NCI-H524 treated with DMSO at 0.1 percent for 48 hours (cell line): ENCODE measurements around the gene SYNJ2BP.
"Not testable (repeated sequence)": the region's sequence is repeated elsewhere in the genome, so short reads cannot be mapped to it uniquely, and the experiment has no call there.

ENCODE experiments used
- DNase-seq: peaks from one replicate; lab custom pipeline; 2025; lab: John Stamatoyannopoulos, UW

SYNJ2BP gene

GRCh38 chr14:70416725-70417349, at the start of gene SYNJ2BP:
Gene SYNJ2BP (minus strand): TSS chr14:70417090. CDS start chr14:70416963, 127 bp downstream.
- DNase-seq, result peak; percentile 41

DNA sequence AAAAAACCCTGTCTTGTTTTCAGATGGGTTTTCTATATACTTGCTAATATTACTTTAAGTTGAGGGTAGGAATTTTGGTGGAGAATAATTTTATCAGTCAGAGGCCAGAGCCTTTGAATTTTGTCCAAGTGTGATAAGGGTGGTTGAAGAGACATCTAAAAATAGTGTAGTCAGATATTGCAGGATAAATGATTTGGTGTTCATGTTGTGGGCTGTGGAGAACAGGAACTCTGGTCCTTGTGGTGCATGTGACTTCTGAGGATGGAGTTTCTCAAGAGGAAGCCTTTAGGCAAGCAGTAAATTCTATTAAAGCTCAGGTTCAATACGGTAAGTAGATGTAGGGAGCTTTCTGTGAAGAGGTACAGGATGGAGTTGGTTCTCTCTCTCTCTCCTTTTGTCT, 37.8 kb upstream of the SYNJ2BP start:
- no peak for DNase-seq

DNA sequence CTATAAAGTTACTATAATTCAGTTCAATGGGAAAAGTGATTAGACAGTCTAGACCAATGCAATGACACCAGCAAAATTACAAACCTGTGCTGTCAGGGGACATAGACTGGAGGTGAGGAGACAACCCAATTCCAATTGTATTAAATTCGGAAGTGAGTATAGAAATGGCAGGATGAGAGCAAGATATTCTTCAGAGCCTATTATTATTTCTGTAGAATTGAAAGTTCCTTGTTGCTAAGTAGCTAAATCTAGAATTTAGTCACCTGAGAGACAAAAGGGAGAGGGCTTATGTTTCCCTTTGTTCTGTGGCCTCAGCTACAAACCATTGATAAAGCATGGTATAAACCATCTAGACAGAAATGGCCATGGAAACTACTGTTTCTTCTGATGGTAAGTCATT, 35.0 kb upstream of the SYNJ2BP start, which contains the start of gene ADAM21:
TSS of gene ADAM21 (plus strand) at position 301 of the 400 bp plus-strand sequence. CDS start 5,326 bp downstream, outside the sequence.
- no peak for DNase-seq

DNA sequence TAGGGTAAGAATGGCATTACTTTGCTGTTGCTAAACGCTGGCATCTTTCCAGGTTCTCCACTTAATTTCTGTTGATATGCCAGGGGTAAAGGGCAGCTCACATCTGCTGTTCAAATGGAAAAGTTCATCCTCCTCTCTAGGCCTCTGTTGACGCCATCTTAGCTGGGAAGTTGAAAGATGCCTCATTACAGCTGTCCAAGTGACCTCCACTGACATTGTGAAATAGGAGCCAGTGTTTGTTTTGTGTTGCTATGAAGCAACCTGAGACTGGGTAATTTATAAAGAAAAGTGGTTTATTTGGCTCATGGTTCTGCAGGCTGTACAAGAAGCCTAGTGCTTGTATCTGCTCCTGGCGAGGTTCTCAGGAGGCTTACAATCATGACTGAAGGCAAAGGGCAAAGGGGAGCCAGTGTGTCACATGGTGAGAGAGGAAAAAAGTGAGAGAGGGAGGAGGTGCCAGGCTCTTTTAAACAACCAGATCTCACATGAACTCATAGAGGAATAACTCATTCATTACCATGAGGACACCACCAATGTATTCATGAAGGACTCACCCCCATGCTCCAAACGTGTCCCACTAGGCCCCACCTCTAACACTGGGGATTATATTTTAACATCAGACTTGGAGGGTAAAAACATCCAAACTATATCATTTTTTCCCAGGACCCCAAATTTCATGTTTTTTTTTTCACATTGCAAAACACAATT, 31.9 kb upstream of the SYNJ2BP start:
- no peak for DNase-seq

GRCh38 chr14:70442750-70443149, 25.9 kb upstream of the SYNJ2BP start:
- no peak for DNase-seq

DNA sequence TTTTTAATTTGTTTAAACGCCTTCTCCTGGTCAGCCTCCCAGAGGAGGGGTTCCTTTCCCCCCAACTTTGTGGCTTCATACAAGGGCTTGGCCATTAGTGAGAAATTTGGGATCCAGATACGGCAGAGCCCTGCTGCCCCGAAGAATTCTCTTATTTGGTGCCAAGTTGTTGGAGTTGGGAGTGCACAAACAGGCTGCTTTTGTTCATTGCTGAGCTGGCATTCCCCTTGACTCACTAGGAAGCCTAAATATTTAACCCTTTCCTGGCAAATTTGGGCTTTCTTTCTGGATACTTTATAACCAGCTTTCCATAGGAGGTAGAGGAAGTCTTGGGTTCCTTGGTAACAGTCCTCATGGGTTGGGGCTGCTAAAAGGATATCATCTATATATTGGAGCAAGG, 24.8 kb upstream of the SYNJ2BP start:
- DNase-seq, result no peak

DNA sequence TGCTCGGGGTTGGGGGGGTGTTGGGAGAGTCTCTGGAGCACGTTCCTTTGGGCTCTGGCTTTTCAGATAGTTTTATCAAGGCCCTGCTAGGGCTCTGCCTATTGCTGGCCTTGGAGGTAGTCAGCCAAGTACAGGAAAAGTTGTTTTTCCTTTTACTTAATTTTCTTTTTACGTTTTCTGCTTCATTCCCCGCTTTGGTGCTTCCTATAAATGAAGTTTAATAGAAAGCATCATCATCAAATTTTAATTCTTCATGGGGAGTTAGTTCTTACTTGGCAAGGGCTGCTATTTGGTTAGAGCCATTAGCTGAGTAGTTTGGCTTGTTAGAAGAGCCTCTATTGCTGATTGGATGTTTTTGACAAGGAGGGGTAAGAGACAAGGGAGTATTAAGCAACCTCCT, 20.0 kb upstream of the SYNJ2BP start:
- no peak for DNase-seq

DNA sequence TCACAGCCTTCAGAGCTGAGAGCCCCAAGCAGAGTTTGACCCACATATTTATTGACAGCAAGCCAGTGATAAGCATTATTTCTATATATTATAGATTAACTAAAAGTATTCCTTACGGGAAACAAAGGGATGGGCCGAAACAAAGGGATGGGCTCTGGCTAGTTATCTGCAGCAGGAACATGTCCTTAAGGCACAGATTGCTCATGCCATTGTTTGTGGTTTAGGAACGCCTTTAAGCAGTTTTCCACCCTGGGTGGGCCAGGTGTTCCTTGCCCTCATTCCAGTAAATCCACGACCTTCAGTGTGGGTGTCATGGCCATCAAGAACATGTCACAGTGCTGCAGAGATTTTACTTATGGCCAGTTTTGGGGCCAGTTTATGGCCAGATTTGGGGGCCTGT, 9.7 kb upstream of the SYNJ2BP start:
- not testable (repeated sequence) for DNase-seq

- DNase-seq, result no peak
These were observed 8.5 kb upstream of the SYNJ2BP start for GRCh38 chr14:70425354-70425753.

- no peak for DNase-seq
These were observed 5.6 kb upstream of the SYNJ2BP start for GRCh38 chr14:70422538-70422937.

DNA sequence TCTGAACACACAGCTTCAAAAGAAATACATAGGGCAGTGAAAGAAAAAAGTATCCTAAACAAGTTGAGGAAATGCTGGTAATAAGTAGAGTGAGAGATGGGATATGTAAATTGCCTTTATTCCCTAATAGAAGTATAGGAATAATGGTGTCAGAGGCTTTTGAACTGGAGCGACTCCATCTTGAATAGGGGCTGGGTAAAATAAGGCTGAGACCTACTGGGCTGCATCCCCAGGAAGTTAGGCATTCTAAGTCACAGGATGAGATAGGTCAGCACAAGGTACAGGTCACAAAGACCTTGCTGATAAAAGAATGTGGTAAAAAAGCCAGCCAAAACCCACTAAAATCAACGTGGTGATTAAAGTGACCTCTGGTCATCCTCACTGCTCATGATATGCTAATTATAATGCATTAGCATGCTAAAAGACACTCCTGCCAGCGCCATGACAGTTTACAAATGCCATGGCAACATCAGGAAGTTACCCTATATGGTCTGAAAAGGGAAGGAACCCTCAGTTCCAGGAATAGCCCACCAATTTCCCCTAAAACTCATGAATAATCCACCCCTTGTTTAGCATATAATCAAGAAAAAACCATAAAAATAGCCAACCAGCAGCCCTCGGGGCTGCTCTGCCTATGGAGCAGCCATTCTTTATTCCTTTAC, 2.5 kb upstream of the SYNJ2BP start:
- DNase-seq, result not testable (repeated sequence)

GRCh38 chr14:70416338-70416724, 559 bp downstream of the SYNJ2BP start:
- no peak for DNase-seq

DNA sequence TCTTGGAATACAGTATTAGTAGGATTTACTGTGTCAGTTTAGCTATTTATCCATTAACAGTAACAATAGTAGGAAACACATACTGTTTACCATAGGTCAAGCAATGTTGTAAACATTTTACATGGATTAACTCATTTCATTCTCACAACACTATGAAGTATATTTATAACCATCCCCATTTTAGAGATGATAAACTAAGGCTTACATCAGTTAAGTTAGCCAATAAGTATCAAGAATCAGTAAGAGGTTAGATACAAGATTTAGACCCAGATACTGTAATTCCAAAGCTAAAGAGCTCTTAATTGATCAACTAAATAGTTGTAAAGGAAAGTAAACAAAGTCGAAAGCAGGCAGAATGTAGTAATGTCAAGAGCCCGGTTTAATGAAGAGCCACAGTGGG, 1.1 kb downstream of the SYNJ2BP start:
- DNase-seq, result no peak

- DNase-seq, result no peak
These were observed 9.3 kb downstream of the SYNJ2BP start for GRCh38 chr14:70407621-70408020.

GRCh38 chr14:70406216-70406615, 10.7 kb downstream of the SYNJ2BP start:
- DNase-seq, result not testable (repeated sequence)

DNA sequence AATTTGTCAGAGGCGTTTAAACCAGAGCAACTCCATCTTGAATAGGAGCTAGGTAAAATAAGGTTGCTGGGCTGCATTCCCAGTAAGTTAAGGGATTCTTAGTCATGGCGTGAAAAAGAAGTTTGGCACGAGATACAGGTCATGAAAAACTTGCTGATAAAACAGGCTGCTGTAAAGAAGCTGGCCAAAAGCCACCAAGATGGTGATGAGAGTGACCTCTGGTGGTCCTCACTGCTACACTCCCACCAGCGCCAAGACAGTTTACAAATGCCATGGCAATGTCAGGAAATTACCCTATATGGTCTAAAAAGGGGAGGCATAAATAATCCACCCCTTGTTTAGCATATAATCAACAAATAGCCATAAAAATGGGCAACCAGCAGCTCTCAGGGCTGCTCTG, 13.6 kb downstream of the SYNJ2BP start:
- DNase-seq, result not testable (repeated sequence)

DNA sequence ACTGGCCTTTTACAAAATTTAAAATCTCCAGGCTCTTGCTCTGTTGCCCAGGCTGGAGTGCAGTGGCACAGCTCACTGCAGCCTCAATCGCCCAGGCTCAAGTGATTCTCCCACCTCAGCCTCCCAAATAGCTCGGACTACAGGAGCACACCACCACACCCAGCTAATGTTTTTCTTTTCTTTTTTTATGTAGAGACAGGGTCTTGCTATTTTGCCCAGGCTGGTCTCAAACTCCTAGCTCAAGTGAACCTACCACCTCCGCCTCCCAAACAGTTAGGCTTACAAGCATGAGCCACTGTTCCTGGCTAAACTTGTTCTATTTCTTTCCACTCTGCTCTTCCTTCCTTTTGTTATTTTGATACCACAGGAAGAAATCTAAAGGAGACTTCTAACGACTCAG, 15.2 kb downstream of the SYNJ2BP start:
- no peak for DNase-seq

DNA sequence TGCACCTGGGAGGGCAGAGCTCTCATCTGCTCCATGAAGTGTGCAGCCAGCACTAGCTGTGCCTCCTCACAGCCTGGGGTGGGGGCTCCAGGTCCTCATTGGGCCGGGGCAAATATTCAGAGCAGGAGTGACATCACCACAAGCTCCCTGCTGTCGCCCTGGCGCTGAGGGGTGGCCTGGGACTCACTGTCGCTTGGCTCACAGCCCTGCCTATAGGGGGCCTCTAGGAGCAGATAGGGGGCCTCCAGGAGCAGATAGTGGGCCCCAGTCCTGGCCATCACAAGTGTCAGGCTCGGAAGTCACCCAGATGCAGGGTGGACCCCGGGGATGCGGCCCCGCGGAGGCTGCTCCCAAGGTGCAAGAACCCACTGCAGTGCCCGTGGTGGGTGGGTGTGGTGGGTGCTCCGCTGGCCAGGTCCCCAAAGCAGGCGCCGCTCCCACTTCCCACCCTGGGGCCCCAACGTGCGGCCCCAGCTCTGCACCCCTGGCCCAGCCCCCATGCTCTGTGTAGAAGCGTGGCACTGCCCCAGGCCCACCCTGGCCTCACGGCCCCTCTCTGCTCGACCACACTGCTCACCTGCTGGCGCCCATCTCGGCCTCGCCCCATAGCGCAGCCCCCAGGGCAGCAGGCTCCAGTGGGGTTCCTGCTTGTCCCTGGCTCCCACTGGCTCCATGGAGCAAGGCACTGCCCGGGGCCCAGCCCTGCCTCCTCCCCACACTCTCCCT, 18.0 kb downstream of the SYNJ2BP start:
- DNase-seq, result no peak

DNA sequence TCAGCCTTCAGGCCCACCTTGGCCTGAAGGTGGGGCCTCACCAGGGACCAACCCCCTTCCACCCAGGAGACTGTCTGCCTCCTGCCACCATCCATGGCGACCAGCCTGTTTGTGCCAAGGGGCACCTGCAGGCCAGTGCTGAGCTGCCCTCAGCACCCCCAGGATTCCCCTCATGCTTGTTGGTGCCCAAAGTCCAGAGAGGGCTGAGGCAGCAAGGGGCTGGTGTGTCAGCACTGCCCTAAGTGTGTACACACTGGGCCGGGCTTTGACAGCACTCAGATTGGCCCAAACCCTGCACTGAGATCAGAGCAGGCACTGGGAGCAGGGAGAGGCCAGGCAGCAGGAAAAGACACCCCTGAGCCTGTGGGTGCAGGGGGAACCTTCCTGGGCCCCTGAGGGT, 18.6 kb downstream of the SYNJ2BP start:
- DNase-seq, result no peak

- no peak for DNase-seq
These were observed 19.1 kb downstream of the SYNJ2BP start for GRCh38 chr14:70397746-70398145.

DNA sequence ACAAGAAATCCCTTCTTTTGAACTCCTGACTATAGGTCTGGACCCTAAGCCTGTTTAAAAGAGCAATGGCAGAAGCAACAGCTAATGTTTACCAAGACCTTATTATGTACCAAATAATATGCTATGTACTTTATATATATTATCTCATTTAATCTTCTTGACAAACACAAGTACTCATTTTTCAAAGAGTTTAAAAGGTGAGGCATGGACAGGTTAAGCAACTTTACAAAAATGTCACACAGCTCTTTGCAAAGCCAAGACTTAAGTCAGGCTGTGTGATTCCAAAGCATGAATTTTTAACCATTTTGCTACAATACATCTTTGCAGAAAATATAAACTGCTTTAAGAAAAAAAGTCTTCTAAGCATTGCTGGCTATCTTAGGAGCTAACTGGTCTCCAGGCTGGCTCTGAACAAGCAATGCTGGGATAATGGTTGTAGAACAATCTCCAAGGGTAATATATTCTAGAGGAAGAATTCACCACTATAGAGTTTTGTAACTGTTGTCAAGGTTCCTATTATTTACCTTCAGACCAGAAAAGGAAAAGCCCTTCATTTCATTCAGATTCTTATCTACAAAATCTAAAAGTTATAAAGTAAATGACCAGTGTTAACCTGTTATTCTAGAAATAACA, 22.1 kb downstream of the SYNJ2BP start:
- no peak for DNase-seq

DNA sequence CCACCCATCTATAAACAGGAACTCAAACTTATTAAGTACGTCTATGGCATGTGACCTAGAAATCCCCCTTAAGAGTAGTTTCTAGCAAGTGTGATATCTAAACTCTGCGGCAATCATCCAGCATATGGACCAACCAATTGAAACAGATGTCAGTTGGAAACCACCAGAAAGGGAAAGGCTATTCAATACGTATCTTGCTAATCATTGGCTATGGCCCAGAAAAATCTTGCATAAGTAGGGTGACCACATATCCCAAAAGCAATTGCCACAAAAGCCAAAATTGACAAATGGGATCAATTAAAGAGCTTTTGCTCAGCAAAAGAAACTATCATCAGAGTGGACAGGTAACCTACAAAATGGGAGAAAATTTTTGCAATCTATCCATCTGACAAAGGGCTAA, 24.2 kb downstream of the SYNJ2BP start:
- peak; percentile 23 for DNase-seq
